Endothelial cell of umbilical vein (primary cell): ENCODE measurements around the gene CNRIP1. TPM values are rescaled to one million over a fixed set of nuclear protein-coding genes. Genes with fewer than 3 reads are reported as not detected.

Source experiments
- BruUV-seq: library from RNA; stranded (reverse); fragments of 400-500 nt; replicated peaks from 2 replicates; lab custom pipeline; 2021; lab: Mats Ljungman, UMichigan
- CTCF ChIA-PET: fragments of 300-600, 350-600 bp; sonication (Branson Sonifier 250); formaldehyde crosslinking; loops from one replicate; lab custom pipeline; 2021; ENCODE audit warnings: antibody characterized with exemption, inconsistent platforms; lab: Charles Lee
- POLR2A ChIA-PET: fragments of 300-600, 350-600 bp; sonication (Branson Sonifier 250); formaldehyde crosslinking; loops from one replicate; lab custom pipeline; 2021; ENCODE audit warnings: antibody characterized with exemption, inconsistent platforms; lab: Charles Lee
- DNase-seq: peaks from one replicate; pipeline ENCODE4 v3.0.0-alpha.2; 2011; ENCODE audit warnings: low read depth, low spot score
- FAIRE-seq: peaks from 2 replicates; lab custom pipeline; 2011; peaks lifted over from hg19 to GRCh38; lab: Jason Lieb, UNC
- H2AFZ ChIP-seq: 2 replicates; pipeline ENCODE4 v1.6.0; 2012; ENCODE audit warnings: low read depth, low read length, control low read depth, inconsistent platforms
- H3K27ac ChIP-seq: 2 replicates; pipeline ENCODE4 v1.5.1; 2011; ENCODE audit warnings: low read depth, mild to moderate bottlenecking, control low read depth, low read length, moderate library complexity; ENCODE audit not compliant: insufficient read depth
- H3K27me3 ChIP-seq, 2 experiments: 2 replicates each; pipeline versions ENCODE4 v1.6.0 to v1.6.1; 2011; ENCODE audit warnings: low read length in 2 of 2, mixed read lengths in 1 of 2; ENCODE audit not compliant: control insufficient read depth in 2 of 2, insufficient read depth in 2 of 2
- H3K36me3 ChIP-seq, 2 experiments: 2 replicates in 1 of 2; 3 replicates in 1 of 2; pipeline ENCODE4 v1.5.1; 2011; ENCODE audit warnings: low read length in 2 of 2, mild to moderate bottlenecking in 1 of 2, moderate library complexity in 1 of 2; ENCODE audit not compliant: control insufficient read depth in 2 of 2, insufficient read depth in 2 of 2; ENCODE audit errors: extremely low read depth in 1 of 2
- H3K4me1 ChIP-seq: 3 replicates; pipeline ENCODE4 v1.5.1; 2011; ENCODE audit warnings: mild to moderate bottlenecking, low read length; ENCODE audit not compliant: control insufficient read depth, insufficient read depth; ENCODE audit errors: extremely low read depth
- H3K4me2 ChIP-seq: 2 replicates; pipeline ENCODE4 v1.6.1; 2011; ENCODE audit warnings: low read length, control low read depth, mixed read lengths; ENCODE audit not compliant: insufficient read depth
- H3K4me3 ChIP-seq, 3 experiments: fragments of 200-600 bp in 1 of 3; sonication (generic), shearing (Covaris generic) in 1 of 3; replicated peaks in 1 of 3; 2 replicates each; pipeline ENCODE4 v1.5.1; 2011 to 2016; ENCODE audit warnings: control low read depth in 3 of 3, low read length in 3 of 3, mild to moderate bottlenecking in 2 of 3, inconsistent platforms in 1 of 3, low read depth in 1 of 3, moderate library complexity in 1 of 3; ENCODE audit not compliant: insufficient read depth in 1 of 3
- H3K79me2 ChIP-seq: 2 replicates; pipeline ENCODE4 v1.6.0; 2012; ENCODE audit warnings: low read length, inconsistent platforms; ENCODE audit not compliant: control insufficient read depth, insufficient read depth
- H3K9ac ChIP-seq: replicated peaks from 2 replicates; pipeline ENCODE3; 2011; ENCODE audit warnings: low read length, control low read depth; ENCODE audit not compliant: insufficient read depth; ENCODE audit errors: extremely low read depth
- H3K9me1 ChIP-seq: replicated peaks from 3 replicates; pipeline ENCODE4 v1.6.0; 2011; ENCODE audit warnings: mild to moderate bottlenecking, low read length; ENCODE audit not compliant: control insufficient read depth, insufficient read depth; ENCODE audit errors: extremely low read depth
- H3K9me3 ChIP-seq: replicated peaks from 2 replicates; pipeline ENCODE4 v1.5.1; 2012; ENCODE audit warnings: low read length, inconsistent platforms; ENCODE audit not compliant: control insufficient read depth, insufficient read depth
- H4K20me1 ChIP-seq: replicated peaks from 2 replicates; pipeline ENCODE3; 2011; ENCODE audit warnings: mild to moderate bottlenecking, low read length; ENCODE audit not compliant: control insufficient read depth, insufficient read depth; ENCODE audit errors: extremely low read depth
- CTCF ChIP-seq, 2 donors: IDR thresholded peaks; 1 replicate in 1 of 2; 2 replicates in 1 of 2; pipeline ENCODE4 v1.5.1; 2011; ENCODE audit warnings: low read length in 2 of 2, mild to moderate bottlenecking in 2 of 2, moderate library complexity in 2 of 2, control low read depth in 1 of 2, inconsistent platforms in 1 of 2, low read depth in 1 of 2; ENCODE audit not compliant: insufficient read depth in 1 of 2; ENCODE audit errors: extremely low read depth in 1 of 2
- POLR2A ChIP-seq: IDR thresholded peaks from 2 replicates; pipeline ENCODE4 v1.6.1; 2012; ENCODE audit warnings: low read depth, mild to moderate bottlenecking, control low read depth, low read length
- dilution Hi-C: fragments of 300-500 bp; cut with MboI; formaldehyde crosslinking; loops from one replicate; pipeline ENCODE4 v1.15.0; 2019; ENCODE audit warnings: low sequenced_read_pairs; ENCODE audit not compliant: extremely low pct_ligation_motif_present
- intact Hi-C: fragments of 100-400 bp; cut with micrococcal nuclease; formaldehyde crosslinking; loops from one replicate; pipeline ENCODE4 v1.10.0; 2022
- polyA plus RNA-seq, 4 experiments: library from polyadenylated mRNA; depleted of rRNA in 3 of 4; stranded (reverse) in 3 of 4; unstranded in 1 of 4; fragments of >200 nt; gene quantifications; 2 replicates each; pipeline versions ENCODE4 v1.2.1 to v1.2.3, GENCODE V29; 2011 to 2012; ENCODE audit warnings: missing spikeins in 1 of 4
- total RNA-seq: library from RNA; stranded (reverse); gene quantifications from 2 replicates; pipeline ENCODE4 v1.2.3, GENCODE V29; 2021

The CNRIP1 gene
- total and polyA plus RNA-seq, 2 donors (not counting 3 experiments of a cell fraction or from before 2014, with no cell fraction given) = 74.6 to 98.9 TPM

GRCh38 chr2:68359889-68360288, 40.1 kb upstream of the CNRIP1 start:
- BruUV-seq = no TSS peak

More at GRCh38 chr2:68359889-68360288, 40.1 kb upstream of the CNRIP1 start:
- intact Hi-C loops (loop anchor here (2.0 kb wide), 2 partner anchors 165 to 237 kb away; no protein-coding TSS in a partner anchor), dilution Hi-C loops (no loop called here)
- no peaks in the 10 kb centered on the region for H3K79me2 ChIP-seq
- POLR2A ChIA-PET = no interaction called here
- H3K27ac ChIP-seq = no peak overlapping the region
- no peak overlapping the region for H3K4me2 ChIP-seq
- no peak for DNase-seq
- H3K9me3 ChIP-seq = no peaks in the 10 kb centered on the region
- no peaks in the 10 kb centered on the region for H3K36me3 ChIP-seq
- no peak overlapping the region for H3K9ac ChIP-seq
- CTCF ChIA-PET = interaction anchor here (1.0 to 2.4 kb wide), 6 partner anchors 12 to 238 kb away, joined by 3 to 11 read pairs (median 4); partner anchors contain the start of gene CNRIP1
- H3K4me1 ChIP-seq = no peaks in the 10 kb centered on the region
- H4K20me1 ChIP-seq = no peaks in the 10 kb centered on the region
- H2AFZ ChIP-seq = no peak overlapping the region
- H3K27me3 ChIP-seq = no peaks in the 10 kb centered on the region
- no peak for FAIRE-seq
- TF ChIP-seq POLR2A (no peak), CTCF (IDR thresholded peaks at IDR 0.05; ENCODE audit: extremely low read depth in 1 of 2, insufficient read depth in 1 of 2, low read depth in 1 of 2, low read length in 2 of 2) (peak in 1 of 2 donors; percentile 11)
- no peaks in the 10 kb centered on the region for H3K9me1 ChIP-seq
- no peak overlapping the region for H3K4me3 ChIP-seq
